Uterus (tissue), 2 donors: Measurements from ENCODE around the gene MAK.

ENCODE experiments used
- CTCF ChIP-seq, 4 experiments: fragments of 200-600 bp in 2 of 4; fragments of 450-650 bp in 2 of 4; sonication (generic) in 2 of 4; IDR thresholded peaks; one replicate each; pipeline ENCODE4 v1.5.1; 2016 to 2019; ENCODE audit warnings: antibody characterized with exemption in 4 of 4, mild to moderate bottlenecking in 2 of 4, moderate library complexity in 1 of 4
- POLR2A ChIP-seq, 2 donors: fragments of 450-650 bp; IDR thresholded peaks; one replicate each; pipeline ENCODE4 v1.6.1; 2016; ENCODE audit warnings: antibody characterized with exemption in 2 of 2, mild to moderate bottlenecking in 1 of 2, moderate library complexity in 1 of 2

- TF ChIP-seq CTCF (IDR thresholded peaks at IDR 0.05) (no peak), POLR2A (IDR thresholded peaks at IDR 0.05) (no peak)
These were observed 93.2 kb downstream of the MAK start for GRCh38 chr6:10745116-10745515.
